CD4-positive, alpha-beta T cell (primary cell): ENCODE data around the gene ALDOA. TPM values are rescaled to one million over a fixed set of nuclear protein-coding genes. Genes with fewer than 3 reads are reported as not detected.
A peak's percentile ranks its signal among the peaks of the same experiment; 100 is the strongest.

Experiments
- ATAC-seq: fragments of 200-7000 bp; cut with Tn5 transposase; one replicate; pipeline ENCODE4 v1.10.0; 2022; ENCODE audit warnings: mild to moderate bottlenecking; ENCODE audit not compliant: poor library complexity
- CTCF ChIA-PET: fragments of 350-600 bp; sonication (Branson Sonifier 250); formaldehyde crosslinking; loops from one replicate; lab custom pipeline; 2021; ENCODE audit warnings: antibody characterized with exemption, inconsistent platforms; lab: Charles Lee
- POLR2A ChIA-PET: fragments of 350-600 bp; sonication (Branson Sonifier 250); formaldehyde crosslinking; loops from one replicate; lab custom pipeline; 2021; ENCODE audit warnings: antibody characterized with exemption, inconsistent platforms; lab: Charles Lee
- DNase-seq, 14 experiments: peaks; one replicate each; pipeline ENCODE4 v3.0.0-alpha.2; 2013 to 2020; ENCODE audit warnings: mixed read lengths in 2 of 14
- H3K27ac ChIP-seq, 2 donors: one replicate each; pipeline versions ENCODE4 v1.5.1 to v1.7.0; 2013; ENCODE audit warnings: low read length in 2 of 2, low read depth in 1 of 2, mild to moderate bottlenecking in 1 of 2
- H3K27me3 ChIP-seq, 2 experiments: 1 replicate in 1 of 2; 2 replicates in 1 of 2; pipeline versions ENCODE4 v1.6.1 to v1.7.0; 2013; ENCODE audit warnings: low read length in 2 of 2, control low read depth in 1 of 2, mild to moderate bottlenecking in 1 of 2, moderate library complexity in 1 of 2; ENCODE audit not compliant: insufficient read depth in 2 of 2, control insufficient read depth in 1 of 2
- H3K36me3 ChIP-seq: one replicate; pipeline ENCODE4 v1.6.1; 2013; ENCODE audit warnings: low read length, control low read depth; ENCODE audit not compliant: insufficient read depth
- H3K4me1 ChIP-seq: one replicate; pipeline ENCODE4 v1.6.1; 2013; ENCODE audit warnings: low read length, control low read depth; ENCODE audit not compliant: insufficient read depth
- H3K4me3 ChIP-seq: one replicate; pipeline ENCODE4 v1.5.1; 2013; ENCODE audit warnings: mild to moderate bottlenecking, low read length, moderate library complexity
- H3K9me3 ChIP-seq, 2 experiments: 1 replicate in 1 of 2; 2 replicates in 1 of 2; pipeline versions ENCODE4 v1.6.1 to v1.7.0; 2013; ENCODE audit warnings: low read length in 2 of 2, mild to moderate bottlenecking in 2 of 2, control low read depth in 1 of 2, moderate library complexity in 1 of 2; ENCODE audit not compliant: control insufficient read depth in 1 of 2, insufficient read depth in 1 of 2
- H3K27ac Mint-ChIP-seq: one replicate; pipeline ENCODE4 v1.8.0; 2020; ENCODE audit warnings: mixed read lengths
- H3K27me3 Mint-ChIP-seq: one replicate; pipeline ENCODE4 v1.8.0; 2021; ENCODE audit warnings: mixed read lengths
- H3K36me3 Mint-ChIP-seq: one replicate; pipeline ENCODE4 v1.8.0; 2021; ENCODE audit warnings: low read depth, mixed read lengths
- H3K4me1 Mint-ChIP-seq: one replicate; pipeline ENCODE4 v1.8.0; 2021; ENCODE audit warnings: low read depth, mixed read lengths
- H3K4me3 Mint-ChIP-seq: one replicate; pipeline ENCODE4 v1.8.0; 2020; ENCODE audit warnings: mild to moderate bottlenecking, mixed read lengths
- H3K9me3 Mint-ChIP-seq: one replicate; pipeline ENCODE4 v1.8.0; 2020; ENCODE audit warnings: mixed read lengths
- CTCF ChIP-seq: fragments of 200-600 bp; IDR thresholded peaks from one replicate; pipeline ENCODE4 v1.8.0; 2022; ENCODE audit warnings: antibody characterized with exemption, mild to moderate bottlenecking
- intact Hi-C, 2 experiments: fragments of 100-400 bp; cut with DNase I in 1 of 2; cut with micrococcal nuclease in 1 of 2; formaldehyde crosslinking; loops; one replicate each; pipeline versions ENCODE4 v1.15.1 to v1.9.0; 2023 to 2025; cut with DNase I, micrococcal nuclease
- total RNA-seq, 174 experiments: library from RNA in 2 of 174; stranded (reverse) in 2 of 174; gene quantifications; one replicate each; pipeline ENCODE4 v1.2.3 and lab custom pipeline; 2021 to 2026

The ALDOA gene
- total RNA-seq, 2 experiments from 2014 or later = 390 to 396 TPM

DNA sequence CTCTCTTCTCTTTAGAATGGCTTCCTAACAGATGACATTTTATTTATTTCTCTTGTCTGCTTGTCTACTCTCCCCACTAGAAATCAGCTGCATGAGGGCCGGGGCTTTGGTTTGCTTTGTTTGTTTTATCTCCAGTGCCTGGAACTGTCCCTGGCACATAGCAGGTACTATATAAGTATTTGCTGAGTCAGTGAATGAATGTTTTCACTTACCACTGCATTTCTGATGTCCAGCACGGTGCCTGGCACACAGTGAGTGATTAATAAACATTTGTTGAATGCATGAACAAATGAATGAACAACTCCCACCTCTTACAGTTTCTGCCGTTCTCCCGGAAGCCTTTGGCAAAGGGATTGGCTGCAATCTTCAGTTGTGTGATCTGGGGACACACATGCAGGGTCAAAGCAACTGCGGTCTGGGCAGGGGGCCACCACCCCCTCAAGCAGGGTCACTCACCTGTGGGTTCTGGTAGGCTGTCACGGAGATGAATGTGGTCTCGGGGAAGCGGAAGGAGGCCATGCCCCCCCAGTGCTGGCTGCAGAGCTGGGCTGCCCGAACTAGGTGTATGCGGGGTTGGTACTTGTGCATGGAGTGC is 22.8 kb downstream of the ALDOA start:
- Mint-ChIP-seq H3K4me1 (peaks cover 40% of the 10 kb centered on the region), H3K9me3 (no peaks in the 10 kb centered on the region), H3K27me3 (no peaks in the 10 kb centered on the region), H3K4me3 (no peak overlapping the region), H3K27ac (peak overlapping the region; percentile 13), H3K36me3 (peaks cover 43% of the 10 kb centered on the region)
- ATAC-seq (no peak), DNase-seq (no peak)
- intact Hi-C loops = no loop called here
- H3K36me3 ChIP-seq = peaks cover 29% of the 10 kb centered on the region
- H3K9me3 ChIP-seq = peaks cover 0 to 3% of the 10 kb centered on the region in 2 experiments
- no peak overlapping the region for H3K4me3 ChIP-seq
- ChIA-PET POLR2A (interaction anchor here (6.5 kb wide), 1 partner anchor 22 kb away, joined by 118 read pairs; the partner anchor contains the start of gene ALDOA), CTCF (no interaction called here)
- H3K4me1 ChIP-seq = peaks cover 42% of the 10 kb centered on the region
- H3K27ac ChIP-seq = no peak overlapping the region
- TF ChIP-seq CTCF = no peak
- no peaks in the 10 kb centered on the region for H3K27me3 ChIP-seq

DNA sequence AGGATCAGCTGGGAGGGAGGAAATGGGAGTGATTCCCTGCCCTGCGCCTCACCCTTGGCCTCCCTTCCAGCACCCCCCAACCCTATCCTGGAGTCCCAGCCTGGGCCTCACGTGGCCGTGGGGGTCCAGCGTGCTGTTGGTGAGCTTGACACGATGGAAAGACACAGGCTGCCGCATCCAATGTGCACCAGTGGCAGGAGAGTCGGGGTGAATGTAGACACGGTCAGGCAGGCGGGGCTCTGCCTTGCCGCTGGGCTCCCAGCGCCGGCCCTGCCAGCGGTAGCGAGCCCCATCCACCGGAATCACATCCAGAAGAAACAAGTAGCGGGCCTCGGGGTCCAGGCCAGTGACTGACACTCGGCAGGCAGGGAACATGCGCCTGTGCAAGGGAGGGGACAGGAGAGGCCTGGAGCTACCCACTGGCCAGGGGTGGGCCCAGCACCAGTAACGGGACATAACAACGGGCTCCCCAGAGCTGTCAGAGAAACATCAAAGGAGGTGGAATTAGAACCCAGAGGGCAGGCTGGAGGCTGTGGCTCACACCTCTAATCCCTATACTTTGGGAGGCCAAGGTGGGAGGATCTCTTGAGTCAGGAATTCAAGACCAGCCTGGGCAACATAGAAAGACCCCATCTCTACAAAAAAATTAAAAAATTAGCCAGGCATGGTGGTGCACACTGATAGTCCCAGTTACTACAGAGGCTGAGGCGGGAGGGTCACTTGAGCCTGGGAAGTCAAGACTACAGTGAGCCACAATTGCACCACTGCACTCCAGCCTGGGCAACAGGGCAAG is 23.5 kb downstream of the ALDOA start:
- H3K27ac Mint-ChIP-seq = peak overlapping the region; percentile 86
- Histone ChIP-seq H3K36me3 (peaks cover 28% of the 10 kb centered on the region), H3K27ac (no peak overlapping the region), H3K4me1 (peaks cover 49% of the 10 kb centered on the region), H3K9me3 (peaks cover 0 to 3% of the 10 kb centered on the region in 2 experiments), H3K4me3 (no peak overlapping the region), H3K27me3 (no peaks in the 10 kb centered on the region)
- ATAC-seq = no peak
- intact Hi-C loops = no loop called here
- peaks cover 39% of the 10 kb centered on the region for H3K36me3 Mint-ChIP-seq
- no peak for DNase-seq
- CTCF ChIA-PET = interaction anchor here (1.3 kb wide), 1 partner anchor 25 kb away, joined by 3 read pairs; no protein-coding TSS in a partner anchor
- H3K9me3 Mint-ChIP-seq = no peaks in the 10 kb centered on the region
- H3K4me3 Mint-ChIP-seq = no peak overlapping the region
- peaks cover 42% of the 10 kb centered on the region for H3K4me1 Mint-ChIP-seq
- no peaks in the 10 kb centered on the region for H3K27me3 Mint-ChIP-seq
- TF ChIP-seq CTCF = no peak
- POLR2A ChIA-PET = interaction anchor here (6.5 to 7.9 kb wide), 2 partner anchors 23 to 95 kb away, joined by 118 to 163 read pairs; partner anchors contain the start of genes ALDOA and CORO1A

GRCh38 chr16:30090610-30091331 is 25.2 kb downstream of the ALDOA start:
- Histone ChIP-seq H3K4me1 (peaks cover 66% of the 10 kb centered on the region), H3K9me3 (peaks cover 0 to 3% of the 10 kb centered on the region in 2 experiments), H3K4me3 (no peak overlapping the region), H3K27me3 (no peaks in the 10 kb centered on the region), H3K27ac (peak overlapping the region; percentile 48 to 81), H3K36me3 (peaks cover 23% of the 10 kb centered on the region)
- Mint-ChIP-seq H3K4me1 (peaks cover 53% of the 10 kb centered on the region), H3K27ac (peak overlapping the region; percentile 86), H3K9me3 (no peaks in the 10 kb centered on the region), H3K36me3 (peaks cover 52% of the 10 kb centered on the region), H3K4me3 (peak overlapping the region; percentile 80), H3K27me3 (no peaks in the 10 kb centered on the region)
- intact Hi-C loops = loop anchor here (1.0 to 10.0 kb wide), 4 partner anchors 14 to 324 kb away; partner anchors contain the start of genes ALDOA (in 1 of the 2) and PPP4C (in 1 of the 2)
- TF ChIP-seq CTCF = no peak
- ChIA-PET CTCF (interaction anchor here (0.6 to 3.3 kb wide), 16 partner anchors 12 to 339 kb away, joined by 3 to 24 read pairs (median 4); partner anchors contain the start of genes ALDOA, DCTPP1 and PPP4C), POLR2A (interaction anchor here (0.7 to 7.9 kb wide), 16 partner anchors 10 to 444 kb away, joined by 3 to 163 read pairs (median 4); partner anchors contain the start of genes ALDOA, CORO1A, MAPK3 and PPP4C)
- DNase-seq (peak in 1 of 14 experiments; percentile 42), ATAC-seq (no peak)
